Measurements from ENCODE around the gene HAS3.

Gene HAS3

GRCh38 chr16:69127966-69128510 lies 22.6 kb downstream of the HAS3 start:
- H3K4me3 ChIP-seq (replicated peaks; ENCODE audit: insufficient read depth, low read length) = no peak overlapping the region
- no peak overlapping the region for H3K27ac ChIP-seq (replicated peaks)
- no peaks in the 10 kb centered on the region for H3K27me3 ChIP-seq (ENCODE audit: insufficient read depth, poor library complexity, severe bottlenecking)
- TF ChIP-seq REST (IDR thresholded peaks at IDR 0.05; ENCODE audit: insufficient replicate concordance, low read depth) (no peak), GABPA (IDR thresholded peaks at IDR 0.05; ENCODE audit: low read depth) (no peak), CTCF (IDR thresholded peaks at IDR 0.05; ENCODE audit: insufficient read depth, low read length) (no peak), SPI1 (IDR thresholded peaks at IDR 0.05; ENCODE audit: borderline replicate concordance, low read depth) (no peak), POLR2AphosphoS5 (IDR thresholded peaks at IDR 0.05; ENCODE audit: low read depth) (no peak)
- no peak for DNase-seq (ENCODE audit: low read depth in 1 of 2, low spot score in 1 of 2)

GRCh38 chr16:69130461-69130860 lies 25.0 kb downstream of the HAS3 start:
- peak overlapping the region; percentile 4; the same call in 1 of the 2 replicates for H3K27ac ChIP-seq (replicated peaks)
- no peak for DNase-seq (ENCODE audit: low read depth in 1 of 2, low spot score in 1 of 2)
- H3K27me3 ChIP-seq (ENCODE audit: insufficient read depth, poor library complexity, severe bottlenecking) = no peaks in the 10 kb centered on the region
- no peak for TF ChIP-seq POLR2AphosphoS5 (IDR thresholded peaks at IDR 0.05; ENCODE audit: low read depth)
- TF ChIP-seq SPI1 (IDR thresholded peaks at IDR 0.05; ENCODE audit: borderline replicate concordance, low read depth) = no peak
- no peak for TF ChIP-seq GABPA (IDR thresholded peaks at IDR 0.05; ENCODE audit: low read depth)
- no peak for TF ChIP-seq REST (IDR thresholded peaks at IDR 0.05; ENCODE audit: insufficient replicate concordance, low read depth)
- TF ChIP-seq CTCF (IDR thresholded peaks at IDR 0.05; ENCODE audit: insufficient read depth, low read length) = no peak
- no peak overlapping the region for H3K4me3 ChIP-seq (replicated peaks; ENCODE audit: insufficient read depth, low read length)

GRCh38 chr16:69131167-69131838 lies 25.9 kb downstream of the HAS3 start:
- no peaks in the 10 kb centered on the region for H3K27me3 ChIP-seq (ENCODE audit: insufficient read depth, poor library complexity, severe bottlenecking)
- TF ChIP-seq GABPA (IDR thresholded peaks at IDR 0.05; ENCODE audit: low read depth) = no peak
- TF ChIP-seq CTCF (IDR thresholded peaks at IDR 0.05; ENCODE audit: insufficient read depth, low read length) = no peak
- peak; percentile 85 for TF ChIP-seq SPI1 (IDR thresholded peaks at IDR 0.05; ENCODE audit: borderline replicate concordance, low read depth)
- TF ChIP-seq POLR2AphosphoS5 (IDR thresholded peaks at IDR 0.05; ENCODE audit: low read depth) = no peak
- TF ChIP-seq REST (IDR thresholded peaks at IDR 0.05; ENCODE audit: insufficient replicate concordance, low read depth) = no peak
- DNase-seq (ENCODE audit: low read depth in 1 of 2, low spot score in 1 of 2) = peak; percentile 70 to 72
- peak overlapping the region; percentile 98 for H3K4me3 ChIP-seq (replicated peaks; ENCODE audit: insufficient read depth, low read length)
- peak overlapping the region; percentile 96 for H3K27ac ChIP-seq (replicated peaks)
